Kidney capillary endothelial cell (primary cell): ENCODE measurements around the gene KRTAP10-6.
"Not testable (repeated sequence)": the region's sequence is repeated elsewhere in the genome, so short reads cannot be mapped to it uniquely, and the experiment has no call there.

Experiments used
- DNase-seq: peaks from one replicate; pipeline ENCODE4 v3.0.0-alpha.2; 2018; ENCODE audit warnings: low spot score

KRTAP10-6 gene

GRCh38 chr21:44617071-44617501, 24.8 kb upstream of the KRTAP10-6 start:
- DNase-seq = no peak

DNA sequence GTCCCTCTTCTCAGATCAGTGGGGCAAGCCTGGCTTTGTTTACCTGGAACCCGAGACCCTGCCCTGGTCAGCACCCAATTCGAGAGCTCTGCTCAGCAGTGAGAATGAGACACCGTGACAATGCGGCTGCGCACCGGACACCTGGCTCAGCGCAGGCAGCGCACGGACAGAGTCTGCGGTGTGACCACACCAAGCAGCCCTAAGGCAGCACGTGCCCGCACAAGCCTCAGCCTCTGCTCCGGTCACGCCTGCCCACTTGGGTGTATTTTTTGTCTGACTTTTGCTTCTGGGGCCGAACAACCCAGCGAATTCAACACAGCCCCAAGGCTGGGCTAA, 24.3 kb upstream of the KRTAP10-6 start:
- no peak for DNase-seq

DNA sequence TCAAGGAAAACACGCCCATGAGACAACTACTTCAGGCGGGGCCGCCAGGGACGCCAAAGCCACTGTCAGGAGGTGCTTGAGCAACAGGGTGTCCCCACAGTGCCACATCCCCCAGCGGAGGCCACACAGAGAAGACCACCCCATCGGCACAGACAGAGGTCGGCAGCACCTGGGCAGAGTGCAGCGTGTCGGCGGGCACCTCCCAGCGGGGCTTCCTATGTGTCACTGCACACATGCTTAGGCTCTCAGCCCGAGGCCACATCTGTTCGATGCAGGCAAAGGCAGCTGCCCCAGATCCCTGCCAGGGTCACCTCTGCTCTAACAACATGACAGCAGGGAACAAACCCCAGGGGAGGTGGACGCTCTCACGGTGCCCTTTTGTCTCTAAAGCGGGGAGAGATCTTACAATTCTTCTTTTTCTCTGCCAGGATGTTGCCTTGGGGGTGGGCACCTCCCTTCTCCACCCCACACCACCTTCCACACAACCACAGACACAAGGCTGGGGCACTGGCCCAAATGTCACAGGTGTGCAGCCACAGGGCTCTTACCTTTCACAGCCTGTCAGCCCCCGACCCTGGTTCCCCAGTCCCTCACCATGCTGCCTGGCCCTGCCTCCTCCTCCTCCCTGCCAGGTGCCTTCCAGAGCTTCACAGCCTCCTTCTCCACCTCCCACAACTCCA, 23.7 kb upstream of the KRTAP10-6 start:
- no peak for DNase-seq

GRCh38 chr21:44615466-44615865, 23.2 kb upstream of the KRTAP10-6 start:
- DNase-seq = no peak

DNA sequence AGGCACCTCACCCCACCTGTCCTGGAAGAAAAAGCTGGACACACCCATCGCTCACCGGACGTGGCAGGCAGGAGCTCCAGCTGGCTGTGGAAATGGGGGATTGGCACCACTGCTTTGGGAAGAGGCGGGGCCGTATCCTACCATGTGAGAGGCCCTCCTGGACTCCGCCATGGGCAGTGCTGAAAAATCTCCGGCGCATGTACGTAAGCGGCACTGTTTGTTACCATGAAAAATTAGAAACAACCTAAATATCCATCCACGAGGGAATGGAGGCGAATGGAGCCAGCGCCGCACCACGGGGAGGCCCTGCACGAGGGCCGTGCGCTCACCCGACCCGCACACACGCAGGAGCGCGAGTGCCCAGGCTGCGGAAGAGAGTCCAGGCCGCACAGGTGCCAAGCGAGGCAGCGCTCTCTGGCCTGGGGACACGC, 22.7 kb upstream of the KRTAP10-6 start:
- no peak for DNase-seq

DNA sequence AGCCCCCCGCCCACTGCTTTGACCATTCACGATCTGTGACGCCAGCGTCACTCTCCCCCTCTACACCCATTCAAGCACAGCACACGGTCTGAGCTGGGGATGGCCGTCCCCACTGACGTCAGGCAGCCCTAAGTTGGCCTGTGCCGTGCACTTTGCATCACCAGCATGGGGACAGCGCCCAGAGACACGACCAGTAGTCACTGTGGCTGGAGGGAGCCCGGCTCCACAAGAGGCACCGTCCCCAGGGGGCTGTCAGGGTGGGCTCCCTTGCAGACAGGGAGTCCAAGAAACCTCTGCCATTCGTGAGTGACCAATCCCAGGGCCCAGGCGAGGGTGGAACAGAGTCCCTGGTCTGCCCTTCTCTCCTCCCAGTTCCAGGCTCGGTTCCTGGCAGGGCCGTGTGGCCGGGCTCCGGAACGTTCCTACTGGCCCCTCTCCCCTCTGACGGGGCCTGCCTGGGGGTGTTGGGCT, 21.9 kb upstream of the KRTAP10-6 start:
- DNase-seq = no peak

DNA sequence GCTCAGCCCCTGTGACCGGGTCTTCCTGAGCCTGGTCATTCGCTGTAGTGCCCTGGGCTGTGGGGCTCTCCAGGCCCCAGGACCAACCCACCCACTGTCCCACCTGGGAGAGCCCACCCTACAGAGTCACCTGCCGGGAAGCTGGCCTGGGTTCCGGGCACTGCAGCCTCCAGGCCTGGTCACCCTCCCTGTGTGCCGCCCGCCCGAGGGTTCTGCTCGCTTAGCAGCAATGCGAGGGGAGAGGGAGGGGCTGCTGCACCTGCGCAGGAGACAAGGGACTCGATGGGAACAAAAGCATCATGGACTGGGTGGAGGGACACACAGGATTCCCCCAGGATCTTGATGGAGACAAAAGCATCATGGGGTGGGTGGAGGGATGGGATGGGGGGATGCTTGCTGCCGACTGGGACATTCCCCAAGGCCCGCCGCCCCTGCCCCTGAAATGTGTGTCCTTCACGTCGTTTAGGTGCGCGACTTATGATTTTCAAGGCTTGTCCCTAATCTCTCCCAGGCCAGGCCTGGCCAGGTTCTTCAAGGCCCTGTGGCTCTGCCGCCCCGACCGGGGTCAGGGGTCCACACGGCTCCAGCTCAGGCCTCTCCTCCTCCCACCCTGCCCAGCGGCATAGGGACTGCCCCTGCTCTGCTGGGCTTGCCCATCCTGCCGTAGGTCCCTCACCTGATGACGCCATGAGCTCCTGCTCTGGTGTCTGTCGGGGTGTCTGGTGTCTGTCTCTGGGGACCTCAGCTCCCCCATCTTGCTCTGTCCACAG, 21.3 kb upstream of the KRTAP10-6 start:
- DNase-seq = no peak

- no peak for DNase-seq
Measured at GRCh38 chr21:44612669-44613229, 20.4 kb upstream of the KRTAP10-6 start.

GRCh38 chr21:44612029-44612486, 19.8 kb upstream of the KRTAP10-6 start, which contains the start of gene KRTAP10-8:
TSS of gene KRTAP10-8 (plus strand) at chr21:44612079. CDS start at chr21:44612101, 22 bp downstream.
- DNase-seq = no peak

DNA sequence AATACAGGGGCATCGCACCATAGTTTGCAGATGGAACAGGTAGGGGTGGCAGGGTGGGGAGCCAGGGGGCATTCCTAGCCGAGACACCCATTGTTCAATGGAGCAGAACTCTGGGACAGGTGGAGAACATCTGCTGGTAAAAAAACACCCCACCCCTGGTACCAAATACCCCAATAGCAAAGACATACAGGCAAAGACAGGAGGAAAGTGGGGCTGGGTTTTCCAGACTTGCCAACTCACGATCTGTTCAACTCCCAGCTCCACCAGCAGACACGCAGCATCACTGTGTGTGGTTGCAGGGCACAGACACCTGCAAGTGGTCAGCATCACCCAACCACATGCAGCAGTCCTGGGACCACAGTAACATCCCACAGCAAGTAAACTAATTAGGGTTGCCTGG, 19.2 kb upstream of the KRTAP10-6 start:
- DNase-seq = no peak

GRCh38 chr21:44610157-44610843, 18.0 kb upstream of the KRTAP10-6 start:
- DNase-seq = not testable (repeated sequence)

GRCh38 chr21:44609193-44609592, 16.9 kb upstream of the KRTAP10-6 start:
- no peak for DNase-seq

GRCh38 chr21:44606495-44606894, 14.2 kb upstream of the KRTAP10-6 start:
- DNase-seq = no peak

GRCh38 chr21:44603911-44604310, 11.6 kb upstream of the KRTAP10-6 start:
- no peak for DNase-seq

DNA sequence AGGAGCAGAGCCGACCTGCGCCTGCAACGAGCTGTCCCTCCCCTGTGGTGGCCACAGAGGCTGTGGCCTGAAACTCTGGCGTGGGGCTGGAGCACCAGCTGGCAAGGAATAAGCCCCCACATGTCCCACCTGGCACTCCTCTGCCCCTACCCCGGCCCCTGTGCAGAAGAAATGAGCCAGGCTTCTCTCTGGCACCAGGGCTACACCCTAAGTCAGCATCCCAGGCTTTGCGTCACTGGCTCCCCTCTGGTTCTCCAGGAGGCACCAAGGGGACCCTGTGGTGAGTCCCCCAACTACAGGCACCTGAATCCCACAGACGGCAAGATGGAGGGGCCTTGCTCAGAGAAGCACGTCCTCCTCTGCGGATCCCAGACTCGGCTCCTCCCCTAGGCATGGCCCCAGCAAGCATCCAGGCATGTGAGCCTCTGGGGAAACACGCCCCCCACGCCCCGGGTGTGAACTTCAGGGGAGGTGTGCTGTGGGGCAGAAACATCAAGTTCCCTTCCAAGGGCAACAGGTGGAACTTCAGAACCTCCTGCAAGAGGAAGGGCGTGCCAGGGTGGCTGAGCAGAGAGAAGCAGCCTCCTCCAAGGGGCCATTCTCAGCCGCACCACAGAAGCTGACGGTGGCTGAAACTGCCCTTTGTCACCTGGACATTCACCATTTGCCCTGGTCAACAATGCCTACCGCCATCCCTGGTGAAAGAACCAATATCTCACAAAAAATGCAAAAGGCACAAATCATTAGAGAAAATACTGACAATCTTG, 11.0 kb upstream of the KRTAP10-6 start:
- DNase-seq = no peak

DNA sequence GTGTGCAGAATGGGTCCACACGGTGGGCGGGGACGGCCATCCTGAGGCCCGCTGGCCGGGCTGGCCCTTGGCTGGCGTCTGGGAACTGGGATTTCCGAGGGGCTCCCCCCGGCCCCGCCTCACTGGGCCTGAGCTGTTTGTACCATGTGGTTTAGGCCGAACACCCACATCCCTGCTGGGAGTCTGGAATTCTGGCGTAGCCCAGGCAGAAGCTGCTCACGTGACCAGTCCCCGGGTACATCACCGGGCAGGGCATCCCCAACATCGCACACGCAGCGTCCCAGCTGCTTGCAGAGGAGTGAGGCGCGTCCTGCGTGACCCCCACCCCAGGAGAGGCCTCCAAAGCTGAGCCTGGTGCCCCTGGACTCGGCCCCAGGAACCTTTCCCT, 10.2 kb upstream of the KRTAP10-6 start:
- DNase-seq = no peak

- DNase-seq = no peak
Measured at GRCh38 chr21:44601596-44602462, 9.5 kb upstream of the KRTAP10-6 start.

- not testable (repeated sequence) for DNase-seq
Measured at GRCh38 chr21:44601091-44601490, 8.8 kb upstream of the KRTAP10-6 start.

GRCh38 chr21:44600118-44600978, 8.0 kb upstream of the KRTAP10-6 start, which contains the start of gene KRTAP10-7:
TSS of gene KRTAP10-7 (plus strand) at chr21:44600597. CDS start at chr21:44600622, 25 bp downstream.
- DNase-seq = not testable (repeated sequence)
